Endothelial cell of umbilical vein (primary cell): ENCODE results near the gene RNF213. TPM values are rescaled to one million over a fixed set of nuclear protein-coding genes. Genes with fewer than 3 reads are reported as not detected.

Experiments
- BruUV-seq: library from RNA; stranded (reverse); fragments of 400-500 nt; replicated peaks from 2 replicates; lab custom pipeline; 2021; lab: Mats Ljungman, UMichigan
- CTCF ChIA-PET: fragments of 300-600, 350-600 bp; sonication (Branson Sonifier 250); formaldehyde crosslinking; loops from one replicate; lab custom pipeline; 2021; ENCODE audit warnings: antibody characterized with exemption, inconsistent platforms; lab: Charles Lee
- POLR2A ChIA-PET: fragments of 300-600, 350-600 bp; sonication (Branson Sonifier 250); formaldehyde crosslinking; loops from one replicate; lab custom pipeline; 2021; ENCODE audit warnings: antibody characterized with exemption, inconsistent platforms; lab: Charles Lee
- DNase-seq: peaks from one replicate; pipeline ENCODE4 v3.0.0-alpha.2; 2011; ENCODE audit warnings: low read depth, low spot score
- FAIRE-seq: peaks from 2 replicates; lab custom pipeline; 2011; peaks lifted over from hg19 to GRCh38; lab: Jason Lieb, UNC
- H2AFZ ChIP-seq: 2 replicates; pipeline ENCODE4 v1.6.0; 2012; ENCODE audit warnings: low read depth, low read length, control low read depth, inconsistent platforms
- H3K27ac ChIP-seq: 2 replicates; pipeline ENCODE4 v1.5.1; 2011; ENCODE audit warnings: low read depth, mild to moderate bottlenecking, control low read depth, low read length, moderate library complexity; ENCODE audit not compliant: insufficient read depth
- H3K27me3 ChIP-seq, 2 experiments: 2 replicates each; pipeline versions ENCODE4 v1.6.0 to v1.6.1; 2011; ENCODE audit warnings: low read length in 2 of 2, mixed read lengths in 1 of 2; ENCODE audit not compliant: control insufficient read depth in 2 of 2, insufficient read depth in 2 of 2
- H3K36me3 ChIP-seq, 2 experiments: 2 replicates in 1 of 2; 3 replicates in 1 of 2; pipeline ENCODE4 v1.5.1; 2011; ENCODE audit warnings: low read length in 2 of 2, mild to moderate bottlenecking in 1 of 2, moderate library complexity in 1 of 2; ENCODE audit not compliant: control insufficient read depth in 2 of 2, insufficient read depth in 2 of 2; ENCODE audit errors: extremely low read depth in 1 of 2
- H3K4me1 ChIP-seq: 3 replicates; pipeline ENCODE4 v1.5.1; 2011; ENCODE audit warnings: mild to moderate bottlenecking, low read length; ENCODE audit not compliant: control insufficient read depth, insufficient read depth; ENCODE audit errors: extremely low read depth
- H3K4me2 ChIP-seq: 2 replicates; pipeline ENCODE4 v1.6.1; 2011; ENCODE audit warnings: low read length, control low read depth, mixed read lengths; ENCODE audit not compliant: insufficient read depth
- H3K4me3 ChIP-seq, 3 experiments: fragments of 200-600 bp in 1 of 3; sonication (generic), shearing (Covaris generic) in 1 of 3; replicated peaks in 1 of 3; 2 replicates each; pipeline ENCODE4 v1.5.1; 2011 to 2016; ENCODE audit warnings: control low read depth in 3 of 3, low read length in 3 of 3, mild to moderate bottlenecking in 2 of 3, inconsistent platforms in 1 of 3, low read depth in 1 of 3, moderate library complexity in 1 of 3; ENCODE audit not compliant: insufficient read depth in 1 of 3
- H3K79me2 ChIP-seq: 2 replicates; pipeline ENCODE4 v1.6.0; 2012; ENCODE audit warnings: low read length, inconsistent platforms; ENCODE audit not compliant: control insufficient read depth, insufficient read depth
- H3K9ac ChIP-seq: replicated peaks from 2 replicates; pipeline ENCODE3; 2011; ENCODE audit warnings: low read length, control low read depth; ENCODE audit not compliant: insufficient read depth; ENCODE audit errors: extremely low read depth
- H3K9me1 ChIP-seq: replicated peaks from 3 replicates; pipeline ENCODE4 v1.6.0; 2011; ENCODE audit warnings: mild to moderate bottlenecking, low read length; ENCODE audit not compliant: control insufficient read depth, insufficient read depth; ENCODE audit errors: extremely low read depth
- H3K9me3 ChIP-seq: replicated peaks from 2 replicates; pipeline ENCODE4 v1.5.1; 2012; ENCODE audit warnings: low read length, inconsistent platforms; ENCODE audit not compliant: control insufficient read depth, insufficient read depth
- H4K20me1 ChIP-seq: replicated peaks from 2 replicates; pipeline ENCODE3; 2011; ENCODE audit warnings: mild to moderate bottlenecking, low read length; ENCODE audit not compliant: control insufficient read depth, insufficient read depth; ENCODE audit errors: extremely low read depth
- EZH2 ChIP-seq: IDR thresholded peaks from 2 replicates; pipeline ENCODE4 v1.6.1; 2012; ENCODE audit warnings: borderline replicate concordance, low read depth, mild to moderate bottlenecking, moderate library complexity, low read length, inconsistent platforms; ENCODE audit not compliant: severe bottlenecking
- FOS ChIP-seq: IDR thresholded peaks from 2 replicates; pipeline ENCODE4 v1.6.1; 2011; ENCODE audit warnings: mild to moderate bottlenecking, low read length, moderate library complexity, borderline replicate concordance; ENCODE audit not compliant: insufficient read depth
- GATA2 ChIP-seq: IDR thresholded peaks from 2 replicates; pipeline ENCODE4 v1.7.0; 2011; ENCODE audit warnings: low read depth, mild to moderate bottlenecking, moderate library complexity, mixed read lengths, low read length; ENCODE audit not compliant: insufficient read length, insufficient read depth
- JUN ChIP-seq: IDR thresholded peaks from 2 replicates; pipeline ENCODE4 v1.6.1; 2011; ENCODE audit warnings: borderline replicate concordance, low read depth; ENCODE audit not compliant: insufficient read length, insufficient read depth
- MYC ChIP-seq: IDR thresholded peaks from one replicate; pipeline ENCODE4 v1.6.1; 2011; ENCODE audit warnings: mild to moderate bottlenecking, low read depth, low read length
- POLR2A ChIP-seq: IDR thresholded peaks from 2 replicates; pipeline ENCODE4 v1.6.1; 2012; ENCODE audit warnings: low read depth, mild to moderate bottlenecking, control low read depth, low read length
- POLR2AphosphoS5 ChIP-seq: IDR thresholded peaks from 2 replicates; pipeline ENCODE4 v1.6.1; 2012; ENCODE audit warnings: low read depth, mild to moderate bottlenecking, control low read depth, low read length, moderate library complexity; ENCODE audit not compliant: insufficient read depth
- dilution Hi-C: fragments of 300-500 bp; cut with MboI; formaldehyde crosslinking; loops from one replicate; pipeline ENCODE4 v1.15.0; 2019; ENCODE audit warnings: low sequenced_read_pairs; ENCODE audit not compliant: extremely low pct_ligation_motif_present
- intact Hi-C: fragments of 100-400 bp; cut with micrococcal nuclease; formaldehyde crosslinking; loops from one replicate; pipeline ENCODE4 v1.10.0; 2022
- polyA plus RNA-seq, 4 experiments: library from polyadenylated mRNA; depleted of rRNA in 3 of 4; stranded (reverse) in 3 of 4; unstranded in 1 of 4; fragments of >200 nt; gene quantifications; 2 replicates each; pipeline versions ENCODE4 v1.2.1 to v1.2.3, GENCODE V29; 2011 to 2012; ENCODE audit warnings: missing spikeins in 1 of 4
- total RNA-seq: library from RNA; stranded (reverse); gene quantifications from 2 replicates; pipeline ENCODE4 v1.2.3, GENCODE V29; 2021
- TF ChIP-seq, protein P1 (sequence below): IDR thresholded peaks from 2 replicates; pipeline ENCODE4 v1.6.1; 2011; ENCODE audit not compliant: insufficient read depth, insufficient read length
- TF ChIP-seq, protein P2 (sequence below), 2 donors: IDR thresholded peaks; 1 replicate in 1 of 2; 2 replicates in 1 of 2; pipeline ENCODE4 v1.5.1; 2011; ENCODE audit warnings: low read length in 2 of 2, mild to moderate bottlenecking in 2 of 2, moderate library complexity in 2 of 2, control low read depth in 1 of 2, inconsistent platforms in 1 of 2, low read depth in 1 of 2; ENCODE audit not compliant: insufficient read depth in 1 of 2; ENCODE audit errors: extremely low read depth in 1 of 2

Gene RNF213
- total and polyA plus RNA-seq, 2 donors (not counting 3 experiments of a cell fraction or from before 2014, with no cell fraction given): 36.5 to 116 TPM

GRCh38 chr17:80374732-80375585 is 114.3 kb downstream of the RNF213 start:
- TF ChIP-seq JUN (no peak), POLR2A (no peak), EZH2 (no peak), GATA2 (no peak), MYC (no peak), POLR2AphosphoS5 (no peak), FOS (no peak)
- TF ChIP-seq, protein P1, sequence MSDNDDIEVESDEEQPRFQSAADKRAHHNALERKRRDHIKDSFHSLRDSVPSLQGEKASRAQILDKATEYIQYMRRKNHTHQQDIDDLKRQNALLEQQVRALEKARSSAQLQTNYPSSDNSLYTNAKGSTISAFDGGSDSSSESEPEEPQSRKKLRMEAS: no peak
- TF ChIP-seq, protein P2, sequence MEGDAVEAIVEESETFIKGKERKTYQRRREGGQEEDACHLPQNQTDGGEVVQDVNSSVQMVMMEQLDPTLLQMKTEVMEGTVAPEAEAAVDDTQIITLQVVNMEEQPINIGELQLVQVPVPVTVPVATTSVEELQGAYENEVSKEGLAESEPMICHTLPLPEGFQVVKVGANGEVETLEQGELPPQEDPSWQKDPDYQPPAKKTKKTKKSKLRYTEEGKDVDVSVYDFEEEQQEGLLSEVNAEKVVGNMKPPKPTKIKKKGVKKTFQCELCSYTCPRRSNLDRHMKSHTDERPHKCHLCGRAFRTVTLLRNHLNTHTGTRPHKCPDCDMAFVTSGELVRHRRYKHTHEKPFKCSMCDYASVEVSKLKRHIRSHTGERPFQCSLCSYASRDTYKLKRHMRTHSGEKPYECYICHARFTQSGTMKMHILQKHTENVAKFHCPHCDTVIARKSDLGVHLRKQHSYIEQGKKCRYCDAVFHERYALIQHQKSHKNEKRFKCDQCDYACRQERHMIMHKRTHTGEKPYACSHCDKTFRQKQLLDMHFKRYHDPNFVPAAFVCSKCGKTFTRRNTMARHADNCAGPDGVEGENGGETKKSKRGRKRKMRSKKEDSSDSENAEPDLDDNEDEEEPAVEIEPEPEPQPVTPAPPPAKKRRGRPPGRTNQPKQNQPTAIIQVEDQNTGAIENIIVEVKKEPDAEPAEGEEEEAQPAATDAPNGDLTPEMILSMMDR (IDR thresholded peaks at IDR 0.05; ENCODE audit: extremely low read depth in 1 of 2, insufficient read depth in 1 of 2, low read depth in 1 of 2, low read length in 2 of 2): no peak
- BruUV-seq: no TSS peak
- H3K4me3 ChIP-seq: no peak overlapping the region
- no peaks in the 10 kb centered on the region for H3K79me2 ChIP-seq
- ChIA-PET CTCF (interaction anchor here (1.5 kb wide), 1 partner anchor 13 kb away, joined by 4 read pairs; no protein-coding TSS in a partner anchor), POLR2A (no interaction called here)
- DNase-seq (no peak), FAIRE-seq (no peak)
- H4K20me1 ChIP-seq: no peaks in the 10 kb centered on the region
- H3K27me3 ChIP-seq: no peaks in the 10 kb centered on the region
- H3K4me1 ChIP-seq: no peaks in the 10 kb centered on the region
- H2AFZ ChIP-seq: no peak overlapping the region
- H3K9me3 ChIP-seq: no peaks in the 10 kb centered on the region
- no peak overlapping the region for H3K9ac ChIP-seq
- dilution Hi-C loops (no loop called here), intact Hi-C loops (no loop called here)
- H3K4me2 ChIP-seq: no peak overlapping the region
- H3K27ac ChIP-seq: no peak overlapping the region
- peaks cover 16 to 49% of the 10 kb centered on the region in 2 experiments for H3K36me3 ChIP-seq
- H3K9me1 ChIP-seq: no peaks in the 10 kb centered on the region
